KMS-11 (cell line): ENCODE measurements around the gene ENPP1.

ENCODE experiments used
- H2AFZ ChIP-seq: fragments of 200-600 bp; sonication (generic); 2 replicates; pipeline ENCODE4 v1.6.1; 2016; ENCODE audit warnings: antibody characterized with exemption, mixed run types, low read depth
- H3K27ac ChIP-seq: fragments of 200-600 bp; sonication (generic); 2 replicates; pipeline ENCODE4 v1.6.1; 2016; ENCODE audit warnings: mild to moderate bottlenecking, mixed run types
- H3K27me3 ChIP-seq: fragments of 200-600 bp; sonication (generic); 2 replicates; pipeline ENCODE4 v1.6.1; 2017; ENCODE audit warnings: mild to moderate bottlenecking, low read depth, mixed run types, moderate library complexity; ENCODE audit not compliant: insufficient read depth
- H3K36me3 ChIP-seq: fragments of 200-600 bp; sonication (generic); 2 replicates; pipeline ENCODE4 v1.6.1; 2017; ENCODE audit warnings: mild to moderate bottlenecking, mixed run types; ENCODE audit not compliant: insufficient read depth
- H3K4me1 ChIP-seq: fragments of 200-600 bp; sonication (generic); 2 replicates; pipeline ENCODE4 v1.6.1; 2016; ENCODE audit warnings: mild to moderate bottlenecking, low read depth, mixed run types; ENCODE audit not compliant: poor library complexity, severe bottlenecking
- H3K4me2 ChIP-seq: fragments of 200-600 bp; sonication (generic); 2 replicates; pipeline ENCODE4 v1.7.0; 2016; ENCODE audit warnings: mild to moderate bottlenecking, mixed run types
- H3K4me3 ChIP-seq: fragments of 200-600 bp; sonication (generic); IDR thresholded peaks from 2 replicates; pipeline ENCODE4 v1.6.1; 2017; ENCODE audit warnings: low read depth, low read length, mixed read lengths; ENCODE audit not compliant: insufficient read depth
- H3K79me2 ChIP-seq: fragments of 200-600 bp; sonication (generic); 2 replicates; pipeline ENCODE4 v1.6.1; 2016; ENCODE audit warnings: low read depth, mixed run types; ENCODE audit not compliant: insufficient read depth
- H3K9ac ChIP-seq: fragments of 200-600 bp; sonication (generic); 2 replicates; pipeline ENCODE4 v1.6.1; 2016; ENCODE audit warnings: mild to moderate bottlenecking, mixed run types
- H4K20me1 ChIP-seq: fragments of 200-600 bp; sonication (generic); 2 replicates; pipeline ENCODE4 v1.6.1; 2016; ENCODE audit warnings: mild to moderate bottlenecking, mixed run types; ENCODE audit not compliant: insufficient read depth
- CTCF ChIP-seq: fragments of 200-600 bp; sonication (generic); conservative IDR thresholded peaks from 2 replicates; pipeline ENCODE4 v1.6.1; 2017; ENCODE audit warnings: low read depth, mild to moderate bottlenecking, antibody characterized with exemption, low read length, moderate library complexity, mixed read lengths

The ENPP1 gene

GRCh38 chr6:131765804-131766135 lies 42.0 kb upstream of the ENPP1 start:
- H3K4me2 ChIP-seq, result no peak overlapping the region
- no peaks in the 10 kb centered on the region for H3K27me3 ChIP-seq
- no peaks in the 10 kb centered on the region for H3K79me2 ChIP-seq
- H3K4me3 ChIP-seq, result no peak overlapping the region
- no peaks in the 10 kb centered on the region for H3K4me1 ChIP-seq
- H4K20me1 ChIP-seq, result no peaks in the 10 kb centered on the region
- TF ChIP-seq CTCF, result no peak
- H2AFZ ChIP-seq, result no peak overlapping the region
- no peak overlapping the region for H3K9ac ChIP-seq
- no peak overlapping the region for H3K27ac ChIP-seq
- H3K36me3 ChIP-seq, result no peaks in the 10 kb centered on the region

- no peak overlapping the region for H3K4me3 ChIP-seq
- no peaks in the 10 kb centered on the region for H3K4me1 ChIP-seq
- H3K36me3 ChIP-seq, result no peaks in the 10 kb centered on the region
- H4K20me1 ChIP-seq, result no peaks in the 10 kb centered on the region
- H2AFZ ChIP-seq, result no peak overlapping the region
- H3K27me3 ChIP-seq, result no peaks in the 10 kb centered on the region
- H3K79me2 ChIP-seq, result no peaks in the 10 kb centered on the region
- no peak overlapping the region for H3K27ac ChIP-seq
- no peak overlapping the region for H3K9ac ChIP-seq
- no peak overlapping the region for H3K4me2 ChIP-seq
- no peak for TF ChIP-seq CTCF
Measured at GRCh38 chr6:131766631-131767030, 41.2 kb upstream of the ENPP1 start.

GRCh38 chr6:131768964-131769363 lies 38.9 kb upstream of the ENPP1 start:
- TF ChIP-seq CTCF, result no peak
- H3K4me1 ChIP-seq, result no peaks in the 10 kb centered on the region
- H2AFZ ChIP-seq, result no peak overlapping the region

GRCh38 chr6:131769385-131770141 lies 38.3 kb upstream of the ENPP1 start:
- H3K27me3 ChIP-seq, result no peaks in the 10 kb centered on the region
- TF ChIP-seq CTCF, result no peak
- no peak overlapping the region for H2AFZ ChIP-seq
- no peak overlapping the region for H3K4me3 ChIP-seq
- H3K36me3 ChIP-seq, result no peaks in the 10 kb centered on the region
- no peak overlapping the region for H3K27ac ChIP-seq
- H3K4me1 ChIP-seq, result no peaks in the 10 kb centered on the region
- no peak overlapping the region for H3K4me2 ChIP-seq
- no peak overlapping the region for H3K9ac ChIP-seq
- H4K20me1 ChIP-seq, result no peaks in the 10 kb centered on the region
- H3K79me2 ChIP-seq, result no peaks in the 10 kb centered on the region

More at GRCh38 chr6:131768964-131769363, 38.9 kb upstream of the ENPP1 start:
- Histone ChIP-seq H3K4me2 (no peak overlapping the region), H3K27me3 (no peaks in the 10 kb centered on the region), H3K9ac (no peak overlapping the region), H4K20me1 (no peaks in the 10 kb centered on the region), H3K27ac (no peak overlapping the region), H3K36me3 (no peaks in the 10 kb centered on the region), H3K4me3 (no peak overlapping the region), H3K79me2 (no peaks in the 10 kb centered on the region)
